Measurements from ENCODE around the gene CPA1.
A peak's percentile ranks its signal among the peaks of the same experiment; 100 is the strongest.

CPA1 gene

GRCh38 chr7:130363026-130363847, 17.1 kb upstream of the CPA1 start (continued):
- TF ChIP-seq ZNF791 (tag by site-specific recombination; IDR thresholded peaks at IDR 0.05), result no peak
- TF ChIP-seq ZNF560 (tag by site-specific recombination; IDR thresholded peaks at IDR 0.05; ENCODE audit: borderline replicate concordance), result 0 out of 2 replicates have a peak, but pooled peaks have one; percentile 30
- no peak for TF ChIP-seq FEZF1 (tag by site-specific recombination; IDR thresholded peaks at IDR 0.05)
- peak; percentile 47 for TF ChIP-seq ZNF366 (tag by site-specific recombination; conservative IDR thresholded peaks at IDR 0.05)
- TF ChIP-seq ZFHX2 (tag by site-specific recombination; conservative IDR thresholded peaks at IDR 0.05), result peak; percentile 58
- peak; percentile 61 for TF ChIP-seq ZNF629 (tag by site-specific recombination; IDR thresholded peaks at IDR 0.05)
- peak; percentile 59; the same call in 1 of the 2 replicates for TF ChIP-seq HIC1 (tag by site-specific recombination; IDR thresholded peaks at IDR 0.05)
- TF ChIP-seq WT1 (tag by site-specific recombination; IDR thresholded peaks at IDR 0.05), result peak; percentile 36; the same call in 1 of the 2 replicates
- TF ChIP-seq ZNF600 (tag by site-specific recombination; IDR thresholded peaks at IDR 0.05), result peak; percentile 21; the same call in 1 of the 2 replicates
- TF ChIP-seq ZNF514 (tag by site-specific recombination; IDR thresholded peaks at IDR 0.05), result no peak
- no peak for TF ChIP-seq ZNF626 (tag by site-specific recombination; IDR thresholded peaks at IDR 0.05)
- TF ChIP-seq, protein P1, sequence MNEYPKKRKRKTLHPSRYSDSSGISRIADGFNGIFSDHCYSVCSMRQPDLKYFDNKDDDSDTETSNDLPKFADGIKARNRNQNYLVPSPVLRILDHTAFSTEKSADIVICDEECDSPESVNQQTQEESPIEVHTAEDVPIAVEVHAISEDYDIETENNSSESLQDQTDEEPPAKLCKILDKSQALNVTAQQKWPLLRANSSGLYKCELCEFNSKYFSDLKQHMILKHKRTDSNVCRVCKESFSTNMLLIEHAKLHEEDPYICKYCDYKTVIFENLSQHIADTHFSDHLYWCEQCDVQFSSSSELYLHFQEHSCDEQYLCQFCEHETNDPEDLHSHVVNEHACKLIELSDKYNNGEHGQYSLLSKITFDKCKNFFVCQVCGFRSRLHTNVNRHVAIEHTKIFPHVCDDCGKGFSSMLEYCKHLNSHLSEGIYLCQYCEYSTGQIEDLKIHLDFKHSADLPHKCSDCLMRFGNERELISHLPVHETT (tag by site-specific recombination; IDR thresholded peaks at IDR 0.05), result peak; percentile 76
- 0 out of 2 replicates have a peak, but pooled peaks have one; percentile 23 for TF ChIP-seq KLF8 (tag by site-specific recombination; IDR thresholded peaks at IDR 0.05)
- TF ChIP-seq ZNF777 (tag by site-specific recombination; IDR thresholded peaks at IDR 0.05; ENCODE audit: borderline replicate concordance), result no peak
- TF ChIP-seq ZNF707 (tag by site-specific recombination; IDR thresholded peaks at IDR 0.05), result no peak
- TF ChIP-seq SP7 (tag by site-specific recombination; IDR thresholded peaks at IDR 0.05), result peak; percentile 79
- peak; percentile 59; the same call in 1 of the 2 replicates for TF ChIP-seq RBAK (tag by site-specific recombination; IDR thresholded peaks at IDR 0.05)
- TF ChIP-seq ZNF140 (tag by site-specific recombination; IDR thresholded peaks at IDR 0.05), result no peak
- TF ChIP-seq ZBTB20 (tag by site-specific recombination; IDR thresholded peaks at IDR 0.05), result peak; percentile 54; the same call in 1 of the 2 replicates
- TF ChIP-seq ZFP37 (tag by site-specific recombination; IDR thresholded peaks at IDR 0.05), result peak; percentile 57; the same call in 1 of the 2 replicates
- TF ChIP-seq ZNF24 (tag by site-specific recombination; IDR thresholded peaks at IDR 0.05), result 0 out of 2 replicates have a peak, but pooled peaks have one; percentile 29
- no peak for TF ChIP-seq ZNF837 (tag by site-specific recombination; IDR thresholded peaks at IDR 0.05)
- TF ChIP-seq ZNF266 (tag by site-specific recombination; IDR thresholded peaks at IDR 0.05; ENCODE audit: low read depth), result no peak
- TF ChIP-seq GLIS1 (tag by site-specific recombination; IDR thresholded peaks at IDR 0.05), result peak; percentile 67
- TF ChIP-seq ZNF184 (tag by site-specific recombination; IDR thresholded peaks at IDR 0.05), result peak; percentile 59; the same call in 1 of the 2 replicates

GRCh38 chr7:130364451-130364850, 15.8 kb upstream of the CPA1 start:
- CTCF ChIA-PET, result no interaction called here
- TF ChIP-seq ZNF184 (tag by site-specific recombination; IDR thresholded peaks at IDR 0.05) (peak; percentile 42; the same call in 1 of the 2 replicates), ZNF571 (tag by site-specific recombination; IDR thresholded peaks at IDR 0.05) (no peak), ZIC2 (tag by site-specific recombination; IDR thresholded peaks at IDR 0.05) (0 out of 2 replicates have a peak, but pooled peaks have one; percentile 19)
- POLR2A ChIA-PET, result no interaction called here
- H3K4me1 ChIP-seq (ENCODE audit: control insufficient read depth, insufficient read depth, low read length), result peaks cover 14% of the 10 kb centered on the region
- H3K9me3 ChIP-seq (ENCODE audit: control insufficient read depth, insufficient read depth, low read depth, low read length), result no peaks in the 10 kb centered on the region
- no peaks in the 10 kb centered on the region for H3K36me3 ChIP-seq (ENCODE audit: control insufficient read depth in 2 of 2, insufficient read depth in 1 of 2, low read length in 2 of 2)
- H3K4me3 ChIP-seq (ENCODE audit: low read depth, low read length), result no peak overlapping the region
- peak overlapping the region; percentile 70; the same call in 1 of the 2 replicates for H3K27ac ChIP-seq (ENCODE audit: extremely low read depth, low read depth, low read length)

All from HEK293 (cell line).